Keratinocyte (primary cell): ENCODE data around the gene AGPAT3. TPM values are rescaled to one million over a fixed set of nuclear protein-coding genes. Genes with fewer than 3 reads are reported as not detected.

Experiments used
- DNase-seq: peaks from one replicate; pipeline ENCODE4 v3.0.0-alpha.2; 2011; ENCODE audit warnings: low read depth, missing footprints, low spot score
- FAIRE-seq: peaks from 2 replicates; lab custom pipeline; 2011; peaks lifted over from hg19 to GRCh38; lab: Jason Lieb, UNC
- H2AFZ ChIP-seq: 2 replicates; pipeline ENCODE4 v1.6.0; 2012; ENCODE audit warnings: low read length, control low read depth, inconsistent platforms; ENCODE audit not compliant: control insufficient read depth
- H3K27ac ChIP-seq: 2 replicates; pipeline ENCODE4 v1.5.1; 2011; ENCODE audit warnings: low read length; ENCODE audit not compliant: control insufficient read depth, insufficient read depth
- H3K27me3 ChIP-seq: 3 replicates; pipeline ENCODE4 v1.6.0; 2011; ENCODE audit warnings: low read length; ENCODE audit not compliant: control insufficient read depth, insufficient read depth; ENCODE audit errors: extremely low read depth
- H3K36me3 ChIP-seq, 2 experiments: 2 replicates in 1 of 2; 3 replicates in 1 of 2; pipeline ENCODE4 v1.5.1; 2011; ENCODE audit warnings: low read length in 2 of 2, mild to moderate bottlenecking in 1 of 2; ENCODE audit not compliant: control insufficient read depth in 2 of 2, insufficient read depth in 2 of 2; ENCODE audit errors: extremely low read depth in 1 of 2
- H3K4me1 ChIP-seq: 3 replicates; pipeline ENCODE4 v1.5.1; 2011; ENCODE audit warnings: low read length; ENCODE audit not compliant: control insufficient read depth, insufficient read depth; ENCODE audit errors: extremely low read depth
- H3K4me2 ChIP-seq: 3 replicates; pipeline ENCODE4 v1.6.0; 2011; ENCODE audit warnings: low read depth, low read length; ENCODE audit not compliant: control insufficient read depth, insufficient read depth; ENCODE audit errors: extremely low read depth
- H3K4me3 ChIP-seq, 3 experiments: fragments of 200-600 bp in 1 of 3; sonication (generic) in 1 of 3; 2 replicates in 2 of 3; 3 replicates in 1 of 3; pipeline ENCODE4 v1.5.1; 2011 to 2016; ENCODE audit warnings: low read length in 3 of 3, mild to moderate bottlenecking in 3 of 3, control low read depth in 2 of 3, inconsistent platforms in 1 of 3, low read depth in 1 of 3, mixed read lengths in 1 of 3, mixed run types in 1 of 3, moderate library complexity in 1 of 3; ENCODE audit not compliant: control insufficient read depth in 2 of 3, insufficient read depth in 2 of 3; ENCODE audit errors: extremely low read depth in 1 of 3
- H3K79me2 ChIP-seq: 2 replicates; pipeline ENCODE4 v1.6.0; 2012; ENCODE audit warnings: low read length; ENCODE audit not compliant: control insufficient read depth, insufficient read depth
- H3K9ac ChIP-seq: 3 replicates; pipeline ENCODE4 v1.6.0; 2011; ENCODE audit warnings: low read length; ENCODE audit not compliant: control insufficient read depth, insufficient read depth; ENCODE audit errors: extremely low read depth
- H3K9me1 ChIP-seq: 3 replicates; pipeline ENCODE4 v1.6.0; 2011; ENCODE audit warnings: low read length; ENCODE audit not compliant: control insufficient read depth, insufficient read depth; ENCODE audit errors: extremely low read depth
- H3K9me3 ChIP-seq: 2 replicates; pipeline ENCODE4 v1.5.1; 2012; ENCODE audit warnings: low read depth, low read length; ENCODE audit not compliant: control insufficient read depth
- H4K20me1 ChIP-seq: 3 replicates; pipeline ENCODE4 v1.6.0; 2011; ENCODE audit warnings: low read length; ENCODE audit not compliant: control insufficient read depth, insufficient read depth; ENCODE audit errors: extremely low read depth
- CTCF ChIP-seq, 3 experiments: IDR thresholded peaks in 1 of 3; conservative IDR thresholded peaks in 1 of 3; optimal IDR thresholded peaks in 1 of 3; 2 replicates in 2 of 3; 3 replicates in 1 of 3; pipeline versions ENCODE3 to v1.5.1; 2011; ENCODE audit warnings: low read length in 3 of 3, mild to moderate bottlenecking in 3 of 3, moderate library complexity in 2 of 3, control low read depth in 1 of 3, inconsistent platforms in 1 of 3; ENCODE audit not compliant: insufficient read depth in 2 of 3; ENCODE audit errors: extremely low read depth in 1 of 3
- EZH2 ChIP-seq: IDR thresholded peaks from one replicate; pipeline ENCODE4 v1.6.1; 2012; ENCODE audit warnings: inconsistent platforms, mild to moderate bottlenecking, low read length, moderate library complexity
- dilution Hi-C: fragments of 300-500 bp; cut with MboI; formaldehyde crosslinking; loops from one replicate; pipeline ENCODE4 v1.7.0; 2020; ENCODE audit warnings: low sequenced_read_pairs; ENCODE audit not compliant: extremely low pct_ligation_motif_present
- polyA plus RNA-seq, 5 experiments: library from polyadenylated mRNA; depleted of rRNA in 3 of 5; stranded (reverse) in 3 of 5; stranded (forward) in 1 of 5; unstranded in 1 of 5; fragments of >200 nt; gene quantifications; 1 replicate in 1 of 5; 2 replicates in 3 of 5; 3 replicates in 1 of 5; pipeline versions ENCODE4 v1.2.1 to v1.2.3, GENCODE V29; 2011 to 2012; ENCODE audit warnings: missing spikeins in 2 of 5, low read depth in 1 of 5, low replicate concordance in 1 of 5

The AGPAT3 gene
- polyA plus RNA-seq, 1 donor (not counting 4 experiments of a cell fraction or from before 2014, with no cell fraction given) = 21.7 TPM

- Histone ChIP-seq H3K9ac (no peak overlapping the region), H3K36me3 (no peaks in the 10 kb centered on the region), H2AFZ (no peak overlapping the region), H3K79me2 (no peaks in the 10 kb centered on the region), H4K20me1 (no peaks in the 10 kb centered on the region), H3K27me3 (peaks cover 3% of the 10 kb centered on the region), H3K9me3 (no peaks in the 10 kb centered on the region), H3K4me1 (peaks cover 10% of the 10 kb centered on the region), H3K9me1 (no peaks in the 10 kb centered on the region), H3K4me2 (no peak overlapping the region), H3K27ac (no peak overlapping the region), H3K4me3 (no peak overlapping the region)
- TF ChIP-seq EZH2 (no peak), CTCF (optimal IDR thresholded peaks at IDR 0.05 in 1 of 3, IDR thresholded peaks at IDR 0.05 in 1 of 3, conservative IDR thresholded peaks at IDR 0.05 in 1 of 3; ENCODE audit: extremely low read depth in 1 of 3, insufficient read depth in 2 of 3, low read length in 3 of 3) (no peak)
- DNase-seq (no peak), FAIRE-seq (no peak)
- dilution Hi-C loops = no loop called here
Observed at GRCh38 chr21:44002511-44002910, 137.5 kb downstream of the AGPAT3 start.

- Histone ChIP-seq H4K20me1 (no peaks in the 10 kb centered on the region), H3K36me3 (no peaks in the 10 kb centered on the region), H2AFZ (no peak overlapping the region), H3K79me2 (no peaks in the 10 kb centered on the region), H3K27me3 (no peaks in the 10 kb centered on the region), H3K4me2 (no peak overlapping the region), H3K27ac (no peak overlapping the region), H3K9me3 (no peaks in the 10 kb centered on the region), H3K4me3 (no peak overlapping the region), H3K4me1 (peaks cover 10% of the 10 kb centered on the region), H3K9me1 (no peaks in the 10 kb centered on the region), H3K9ac (no peak overlapping the region)
- FAIRE-seq (no peak), DNase-seq (no peak)
- TF ChIP-seq EZH2 (no peak), CTCF (optimal IDR thresholded peaks at IDR 0.05 in 1 of 3, IDR thresholded peaks at IDR 0.05 in 1 of 3, conservative IDR thresholded peaks at IDR 0.05 in 1 of 3; ENCODE audit: extremely low read depth in 1 of 3, insufficient read depth in 2 of 3, low read length in 3 of 3) (no peak)
- dilution Hi-C loops = no loop called here
Observed at GRCh38 chr21:44003307-44003966, 138.4 kb downstream of the AGPAT3 start.
